Measurements from ENCODE around the gene UNC119B.

DNA sequence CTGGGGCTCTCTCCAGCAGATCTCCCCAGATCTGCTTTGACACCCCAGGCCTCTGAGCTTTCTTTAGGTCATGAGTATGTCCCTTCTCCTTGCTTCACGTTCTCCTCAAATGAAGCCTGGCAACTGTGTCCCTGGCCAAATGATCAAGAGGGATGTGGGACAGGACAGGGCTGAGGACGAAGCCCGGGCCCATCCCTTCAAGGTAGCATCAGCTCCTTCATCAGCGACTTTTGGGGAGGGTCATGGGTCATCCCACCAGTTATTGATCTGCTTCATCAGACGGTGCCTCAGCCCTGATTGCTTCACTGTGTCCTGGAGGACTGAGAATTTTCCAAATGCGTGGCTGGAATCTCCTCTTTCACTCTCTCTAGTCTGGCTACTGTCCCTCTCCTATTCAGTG, 47.7 kb downstream of the UNC119B start:
- no peak for TF ChIP-seq CTCF (IDR thresholded peaks at IDR 0.05 in 4 of 5, conservative IDR thresholded peaks at IDR 0.05 in 1 of 5)
- no peak for TF ChIP-seq POLR2A (IDR thresholded peaks at IDR 0.05)
